Measurements from ENCODE around the gene TRIM10.
"Not testable (repeated sequence)": the region's sequence is repeated elsewhere in the genome, so short reads cannot be mapped to it uniquely, and the experiment has no call there.

The TRIM10 gene

DNA sequence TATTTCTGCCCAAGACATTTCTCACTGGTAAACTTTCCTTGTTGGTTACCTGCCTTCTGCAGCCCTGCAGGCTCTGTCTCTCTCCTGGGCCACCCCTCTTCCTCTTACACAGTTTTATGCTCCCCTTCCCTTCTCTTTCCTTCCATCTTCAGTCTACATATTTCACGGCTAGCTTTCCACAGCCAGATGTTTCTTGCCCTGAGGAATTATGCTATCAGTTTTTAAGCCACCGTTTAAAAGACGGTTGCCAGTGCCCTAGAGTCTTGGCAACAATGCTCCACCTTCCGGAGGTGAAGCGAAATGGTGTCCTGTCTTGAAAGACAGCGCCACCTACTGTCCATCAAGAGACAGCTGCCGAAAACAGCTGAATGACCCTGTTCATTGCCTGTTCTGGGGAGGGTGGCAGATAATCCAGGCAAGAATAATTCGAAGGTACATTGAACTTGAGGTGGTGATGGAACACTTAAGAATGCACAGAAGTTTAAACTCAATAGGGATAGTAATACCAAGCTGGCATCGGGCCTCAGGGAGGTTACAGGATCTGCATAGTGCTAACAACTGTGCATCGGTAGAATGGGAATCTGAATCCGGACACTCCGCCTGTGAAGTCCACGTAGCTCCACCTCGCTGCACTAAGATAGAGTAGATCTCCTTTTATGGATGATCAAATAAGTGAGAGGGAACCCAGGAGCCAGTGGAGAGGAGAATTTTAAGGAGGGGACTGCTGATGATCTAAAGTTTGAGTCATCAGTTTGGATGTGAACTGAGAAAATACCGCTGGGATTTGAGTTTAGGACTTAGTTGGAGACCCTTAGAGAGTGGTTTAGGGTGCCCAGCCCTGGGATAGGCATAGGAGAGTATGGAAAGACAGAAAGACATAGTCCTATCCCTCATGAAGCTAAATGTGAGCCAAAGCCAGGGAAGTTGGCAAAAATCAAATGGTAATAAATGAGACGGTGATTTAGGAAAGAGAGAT is 29.8 kb downstream of the TRIM10 start:
- Mint-ChIP-seq H3K27me3 (peaks cover 37% of the 10 kb centered on the region), H3K36me3 (no peaks in the 10 kb centered on the region), H3K9me3 (ENCODE audit: low read depth) (no peaks in the 10 kb centered on the region), H3K4me1 (ENCODE audit: low read depth) (peaks cover 9% of the 10 kb centered on the region), H3K27ac (no peak overlapping the region), H3K4me3 (no peak overlapping the region)

DNA sequence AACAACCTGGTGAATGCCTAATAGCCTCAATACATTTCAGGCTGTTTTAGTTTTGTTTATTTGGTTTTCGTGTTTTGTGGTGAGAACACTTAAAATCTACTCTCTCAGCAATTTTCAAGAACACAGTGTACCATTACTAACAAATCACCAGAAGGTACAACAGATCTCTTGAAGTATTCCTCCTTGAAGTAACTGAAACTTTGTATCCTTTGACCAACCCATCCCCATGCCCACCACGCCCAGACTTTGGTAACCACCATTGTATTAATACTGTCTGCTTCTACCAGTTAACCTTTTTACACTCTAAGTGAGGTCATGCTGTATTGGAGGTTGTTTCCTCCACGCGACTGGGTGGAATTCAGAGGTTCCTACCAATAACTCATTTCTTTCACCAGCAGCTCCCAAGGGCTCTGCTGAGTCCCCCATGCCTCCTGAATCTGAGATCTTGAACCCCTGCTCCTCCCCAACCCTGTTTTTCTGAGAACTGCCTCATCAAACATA is 30.8 kb downstream of the TRIM10 start:
- Mint-ChIP-seq H3K9me3 (ENCODE audit: low read depth) (no peaks in the 10 kb centered on the region), H3K4me3 (no peak overlapping the region), H3K4me1 (ENCODE audit: low read depth) (peaks cover 9% of the 10 kb centered on the region), H3K27ac (no peak overlapping the region), H3K27me3 (peaks cover 39% of the 10 kb centered on the region), H3K36me3 (no peaks in the 10 kb centered on the region)

DNA sequence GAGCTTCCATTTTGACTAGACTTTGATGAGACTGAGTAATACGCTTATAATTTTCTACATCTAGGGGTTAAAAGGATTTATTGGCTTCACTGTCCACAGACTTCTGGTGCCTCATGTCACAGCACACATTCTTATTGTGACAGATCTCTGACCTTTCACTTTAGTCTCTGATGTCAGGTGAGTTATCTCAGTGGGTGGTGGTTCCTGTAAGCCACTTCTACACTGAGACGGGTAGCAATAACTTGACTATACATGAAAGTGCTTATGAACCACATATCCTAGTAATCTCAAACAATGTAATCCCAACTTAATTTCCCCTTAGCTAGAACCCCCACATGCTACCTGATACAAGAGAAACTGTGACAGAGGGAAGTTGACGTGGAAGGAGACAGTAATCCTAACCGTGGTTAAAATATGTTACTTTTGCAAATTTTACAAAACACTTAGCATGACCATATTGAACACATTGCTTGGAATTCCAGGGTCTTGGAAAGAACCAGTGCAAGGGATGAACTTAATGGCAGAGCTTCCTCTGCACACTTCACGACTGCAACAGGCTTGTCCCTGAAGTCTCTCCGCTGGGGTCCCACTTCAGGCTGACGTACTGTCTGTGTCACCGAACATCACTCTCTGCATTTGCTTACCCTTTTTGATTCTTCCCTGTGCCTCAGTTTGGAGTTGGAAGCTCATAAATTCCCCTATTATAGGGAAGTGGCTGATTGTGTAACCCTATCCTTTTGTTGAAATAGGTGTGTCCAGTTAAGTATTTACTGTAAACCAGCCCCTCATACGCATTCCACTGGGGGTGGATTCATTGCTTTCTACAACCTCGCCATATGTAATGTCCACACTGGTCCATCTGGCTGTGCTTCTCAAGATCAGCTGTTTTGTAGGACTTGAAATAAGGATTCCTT is 31.5 kb downstream of the TRIM10 start:
- Mint-ChIP-seq H3K27ac (no peak overlapping the region), H3K27me3 (peaks cover 40% of the 10 kb centered on the region), H3K4me3 (no peak overlapping the region), H3K4me1 (ENCODE audit: low read depth) (peaks cover 9% of the 10 kb centered on the region), H3K9me3 (ENCODE audit: low read depth) (no peaks in the 10 kb centered on the region), H3K36me3 (no peaks in the 10 kb centered on the region)

DNA sequence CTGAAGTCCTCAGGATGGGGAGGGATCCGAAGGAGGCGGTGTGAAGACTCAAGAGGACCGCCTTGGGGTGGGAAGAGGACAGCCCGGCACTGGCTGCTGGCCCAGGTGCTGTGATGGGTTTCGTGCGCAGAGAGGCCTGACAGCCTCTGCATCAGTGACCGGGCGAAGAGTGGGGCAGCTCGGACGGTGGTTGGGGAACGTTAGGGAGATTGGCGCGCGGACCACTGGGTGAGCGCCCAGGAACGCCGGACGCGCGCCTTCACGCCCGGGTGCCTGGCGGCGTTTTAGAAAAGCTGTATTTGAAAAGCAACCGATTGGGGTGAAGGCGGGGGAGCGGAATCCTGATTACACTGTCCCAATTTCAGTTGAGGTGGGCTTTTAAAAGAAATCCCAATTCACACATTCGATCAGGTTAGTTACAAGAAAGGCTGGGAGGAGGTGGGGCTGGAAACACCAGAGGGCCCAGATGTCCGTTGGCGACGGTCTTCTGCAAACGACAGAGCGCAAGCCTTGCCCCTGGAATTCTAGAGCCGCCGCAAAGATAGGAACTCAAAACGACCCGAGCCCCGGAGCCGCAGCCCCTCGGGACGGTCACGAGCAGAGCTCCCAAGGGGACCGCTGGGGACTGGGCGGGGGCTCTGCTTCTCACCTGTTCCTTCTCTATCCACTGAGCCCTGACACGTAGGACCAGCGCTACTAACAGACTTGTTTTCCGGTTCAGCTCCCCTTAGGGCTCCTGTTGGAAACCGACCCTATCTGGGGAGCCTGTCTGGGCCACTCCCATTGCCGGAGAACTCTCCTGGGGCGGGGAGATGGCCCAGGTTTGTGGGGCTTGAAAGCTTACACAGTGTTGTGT is 33.5 kb downstream of the TRIM10 start:
- Mint-ChIP-seq H3K4me3 (no peak overlapping the region), H3K27me3 (peaks cover 36% of the 10 kb centered on the region), H3K4me1 (ENCODE audit: low read depth) (peaks cover 9% of the 10 kb centered on the region), H3K9me3 (ENCODE audit: low read depth) (no peaks in the 10 kb centered on the region), H3K36me3 (no peaks in the 10 kb centered on the region), H3K27ac (no peak overlapping the region)

DNA sequence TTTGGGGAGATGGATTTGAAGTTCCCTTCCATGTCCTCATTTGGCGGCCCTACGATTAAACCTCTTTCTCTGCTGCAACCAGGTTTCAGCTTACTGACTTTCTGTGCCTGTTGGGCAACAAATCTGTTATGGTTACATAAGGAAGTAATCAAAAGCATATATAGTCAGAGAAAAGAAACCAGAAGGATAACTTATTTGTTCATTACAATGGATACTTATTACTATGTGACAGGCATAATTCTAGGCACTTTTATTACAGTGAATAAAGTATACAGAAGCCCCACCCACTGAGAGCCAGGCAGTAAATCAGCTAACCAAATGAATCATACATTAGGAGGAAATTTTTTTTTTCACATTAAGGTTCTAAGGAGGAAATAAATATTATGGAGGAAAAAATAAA is 38.5 kb downstream of the TRIM10 start:
- H3K27ac Mint-ChIP-seq: no peak overlapping the region
- H3K4me3 Mint-ChIP-seq: no peak overlapping the region
- peaks cover 17% of the 10 kb centered on the region for H3K27me3 Mint-ChIP-seq
- H3K36me3 Mint-ChIP-seq: peaks cover 3% of the 10 kb centered on the region
- no peaks in the 10 kb centered on the region for H3K4me1 Mint-ChIP-seq (ENCODE audit: low read depth)
- no peaks in the 10 kb centered on the region for H3K9me3 Mint-ChIP-seq (ENCODE audit: low read depth)

DNA sequence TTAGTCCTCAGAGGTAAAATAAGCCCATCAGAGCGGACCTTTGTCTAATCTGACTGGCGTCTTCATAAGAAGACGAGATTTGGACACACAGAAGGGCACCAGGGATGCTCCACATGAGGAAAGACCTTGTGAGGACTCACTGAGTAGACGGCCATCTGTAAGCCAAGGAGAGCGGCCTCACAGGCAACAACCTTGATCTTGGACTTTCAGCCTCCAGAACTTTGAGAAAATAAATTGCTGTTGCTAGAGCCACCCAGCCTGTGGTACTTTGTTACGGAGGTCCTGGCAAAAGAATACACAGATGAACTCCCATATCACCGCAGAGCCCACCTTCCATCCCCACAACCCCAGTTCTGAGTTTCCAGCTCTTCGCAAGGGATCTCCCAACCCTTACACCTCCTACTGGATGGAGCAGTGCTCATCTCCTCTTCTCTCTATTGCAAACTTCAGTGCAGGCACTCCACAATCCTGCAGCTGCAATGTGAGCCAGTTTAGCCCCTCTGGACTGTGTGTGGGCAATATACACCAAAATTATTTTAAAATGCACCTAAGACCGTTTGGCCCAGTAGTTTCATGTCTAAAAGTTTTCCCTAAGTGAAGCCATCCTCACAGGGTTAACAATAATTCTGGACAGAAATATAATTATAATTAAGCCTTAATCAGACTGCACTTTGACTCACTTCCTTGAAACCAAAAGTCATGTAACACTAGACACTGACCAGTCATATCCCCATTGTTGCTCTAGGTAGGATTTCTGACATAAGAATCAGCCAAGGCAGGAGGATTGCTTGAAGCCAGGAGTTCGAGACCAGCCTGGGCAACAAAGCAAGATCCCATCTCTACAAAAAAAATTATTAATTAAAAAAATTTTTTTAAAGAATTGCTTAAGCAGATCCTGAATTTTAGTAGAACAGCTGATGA is 39.3 kb downstream of the TRIM10 start:
- peaks cover 3% of the 10 kb centered on the region for H3K36me3 Mint-ChIP-seq
- peaks cover 19% of the 10 kb centered on the region for H3K27me3 Mint-ChIP-seq
- H3K27ac Mint-ChIP-seq: no peak overlapping the region
- no peaks in the 10 kb centered on the region for H3K9me3 Mint-ChIP-seq (ENCODE audit: low read depth)
- no peaks in the 10 kb centered on the region for H3K4me1 Mint-ChIP-seq (ENCODE audit: low read depth)
- no peak overlapping the region for H3K4me3 Mint-ChIP-seq

DNA sequence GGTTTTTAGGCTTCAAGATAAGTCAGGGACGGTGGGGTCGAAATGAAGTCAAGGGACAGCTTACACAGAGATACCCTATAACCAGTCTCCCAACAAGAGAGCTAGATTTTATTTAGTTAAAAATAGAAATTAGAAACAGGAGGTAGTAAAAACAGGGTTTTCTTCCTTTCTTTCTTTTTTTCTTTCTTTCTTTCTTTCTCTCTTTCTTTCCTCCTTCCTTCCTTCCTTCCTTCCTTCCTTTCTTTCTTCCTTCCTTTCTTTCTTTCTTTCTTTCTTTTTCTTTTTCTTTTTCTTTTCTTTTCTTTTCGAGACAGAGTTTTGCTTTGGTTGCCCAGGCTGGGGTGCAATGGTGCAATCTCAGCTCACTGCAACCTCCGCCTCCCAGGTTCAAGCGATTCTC is 42.3 kb downstream of the TRIM10 start:
- peaks cover 22% of the 10 kb centered on the region for H3K27me3 Mint-ChIP-seq
- not testable (repeated sequence) for H3K27ac Mint-ChIP-seq; H3K4me3 Mint-ChIP-seq; H3K4me1 Mint-ChIP-seq (ENCODE audit: low read depth); H3K36me3 Mint-ChIP-seq; H3K9me3 Mint-ChIP-seq (ENCODE audit: low read depth)

DNA sequence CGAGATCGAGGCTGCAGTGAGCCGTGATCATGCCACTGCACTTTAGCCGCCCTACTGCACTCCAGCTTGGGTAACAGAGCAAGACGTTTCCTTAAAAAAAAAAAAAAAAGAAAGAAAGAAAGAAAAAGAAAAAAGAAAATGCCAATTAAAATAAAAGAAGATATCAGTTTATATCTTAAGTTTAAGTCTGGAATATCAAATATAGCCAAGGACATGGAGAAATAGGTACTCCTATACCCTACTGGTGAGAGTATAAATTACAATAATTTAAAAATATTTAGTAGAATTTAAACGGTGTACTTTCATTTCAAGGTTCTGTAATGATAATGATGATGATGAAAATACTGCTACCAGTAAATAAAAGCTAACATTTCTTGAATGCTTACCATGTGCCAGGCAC is 44.3 kb downstream of the TRIM10 start:
- Mint-ChIP-seq H3K36me3 (peaks cover 3% of the 10 kb centered on the region), H3K4me3 (no peak overlapping the region), H3K9me3 (ENCODE audit: low read depth) (no peaks in the 10 kb centered on the region), H3K4me1 (ENCODE audit: low read depth) (peaks cover 6% of the 10 kb centered on the region), H3K27ac (no peak overlapping the region), H3K27me3 (peaks cover 26% of the 10 kb centered on the region)

DNA sequence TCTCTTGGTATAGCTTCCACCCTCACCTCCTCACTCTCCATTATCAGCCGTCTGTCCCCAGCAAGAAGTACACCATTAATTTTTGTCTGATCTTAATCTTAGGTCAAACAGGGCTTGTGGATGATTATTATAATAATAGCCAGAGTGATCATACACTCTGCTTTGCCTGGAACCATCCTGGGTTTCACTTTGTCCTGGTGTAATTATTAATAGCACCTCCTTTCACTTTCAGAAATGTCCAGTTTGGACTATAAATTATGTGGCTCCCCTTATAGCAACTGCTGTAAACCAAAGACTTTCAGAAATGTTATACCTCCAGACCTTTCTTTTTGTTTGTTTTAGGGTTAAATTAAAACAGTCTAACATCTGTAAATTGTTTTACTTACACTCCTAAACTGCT is 47.2 kb downstream of the TRIM10 start:
- Mint-ChIP-seq H3K27me3 (peaks cover 38% of the 10 kb centered on the region), H3K9me3 (ENCODE audit: low read depth) (no peaks in the 10 kb centered on the region), H3K4me1 (ENCODE audit: low read depth) (peaks cover 6% of the 10 kb centered on the region), H3K4me3 (no peak overlapping the region), H3K27ac (no peak overlapping the region), H3K36me3 (no peaks in the 10 kb centered on the region)

DNA sequence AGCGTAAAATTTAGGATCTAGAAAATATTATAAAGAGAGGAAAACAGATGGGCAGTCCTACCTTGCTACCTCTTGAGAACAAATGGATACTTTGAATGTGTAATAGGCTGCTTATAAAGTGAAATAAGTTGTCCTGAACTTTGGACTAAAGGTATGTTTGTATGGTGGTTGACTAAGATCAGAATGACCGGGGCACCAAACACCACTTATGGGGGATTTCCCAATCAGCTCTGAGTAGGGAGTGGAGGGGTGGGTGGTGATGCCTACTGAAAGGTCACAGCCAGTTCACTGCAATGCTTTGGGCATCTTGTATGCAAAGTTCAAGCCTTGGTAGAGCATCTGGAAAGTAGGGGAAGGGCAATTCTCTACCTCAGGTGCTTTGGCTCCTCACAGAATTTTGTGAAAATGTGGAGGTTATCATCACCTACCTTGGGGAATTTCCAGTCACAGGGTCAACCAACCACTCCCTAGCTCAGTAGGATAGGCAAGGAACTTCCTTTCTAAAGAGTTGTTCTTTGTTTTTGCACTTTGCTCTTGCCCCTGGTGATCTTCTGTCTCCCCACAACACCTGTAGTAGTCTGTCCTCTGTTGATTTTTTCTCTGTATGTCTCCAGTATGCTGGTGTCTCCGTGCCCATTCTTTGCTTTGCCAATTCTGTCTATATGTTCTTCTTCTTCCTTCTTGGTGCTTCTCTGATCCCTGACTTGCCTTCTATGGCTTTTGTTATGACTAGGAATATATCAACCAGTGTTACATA is 47.8 kb downstream of the TRIM10 start, which contains the start of gene TRIM31:
Gene TRIM31 (minus strand): TSS at position 88 of the 757 bp plus-strand sequence. CDS start 285 bp downstream, outside the sequence.
- Mint-ChIP-seq H3K4me1 (ENCODE audit: low read depth) (peaks cover 6% of the 10 kb centered on the region), H3K36me3 (no peaks in the 10 kb centered on the region), H3K27me3 (peaks cover 41% of the 10 kb centered on the region), H3K27ac (no peak within 1 kb of the TSS), H3K4me3 (no peak within 1 kb of the TSS), H3K9me3 (ENCODE audit: low read depth) (no peaks in the 10 kb centered on the region)

DNA sequence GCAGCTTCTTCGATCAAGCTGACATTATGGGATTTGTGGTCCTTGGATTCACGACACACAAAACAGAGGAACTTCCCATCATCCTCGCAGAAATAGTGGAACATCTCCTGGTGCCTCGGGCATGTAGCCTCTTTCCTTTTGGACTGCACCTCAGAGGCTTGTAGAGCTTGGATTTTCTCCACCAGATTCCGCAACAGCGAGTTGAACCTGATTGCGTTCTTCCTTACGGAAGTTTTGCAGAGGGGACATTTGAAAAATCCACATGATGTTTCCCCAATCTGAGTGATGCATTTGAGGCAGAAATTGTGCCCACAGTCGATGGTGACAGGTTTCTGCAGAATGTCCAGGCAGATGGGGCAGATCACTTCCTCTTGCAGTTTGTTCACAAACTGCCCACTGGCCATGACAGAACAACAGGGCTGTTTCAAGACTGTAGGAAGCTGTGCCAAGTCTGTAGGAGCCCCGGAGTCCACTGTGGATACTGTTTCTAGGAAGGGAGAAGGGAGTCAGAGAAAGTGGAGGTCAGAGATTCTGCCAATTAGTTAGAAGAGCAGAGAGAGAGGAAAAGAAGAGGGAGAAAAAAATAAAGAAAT is 48.5 kb downstream of the TRIM10 start:
- no peaks in the 10 kb centered on the region for H3K9me3 Mint-ChIP-seq (ENCODE audit: low read depth)
- H3K27me3 Mint-ChIP-seq: peaks cover 44% of the 10 kb centered on the region
- H3K36me3 Mint-ChIP-seq: no peaks in the 10 kb centered on the region
- peaks cover 6% of the 10 kb centered on the region for H3K4me1 Mint-ChIP-seq (ENCODE audit: low read depth)
- no peak overlapping the region for H3K4me3 Mint-ChIP-seq
- H3K27ac Mint-ChIP-seq: no peak overlapping the region

DNA sequence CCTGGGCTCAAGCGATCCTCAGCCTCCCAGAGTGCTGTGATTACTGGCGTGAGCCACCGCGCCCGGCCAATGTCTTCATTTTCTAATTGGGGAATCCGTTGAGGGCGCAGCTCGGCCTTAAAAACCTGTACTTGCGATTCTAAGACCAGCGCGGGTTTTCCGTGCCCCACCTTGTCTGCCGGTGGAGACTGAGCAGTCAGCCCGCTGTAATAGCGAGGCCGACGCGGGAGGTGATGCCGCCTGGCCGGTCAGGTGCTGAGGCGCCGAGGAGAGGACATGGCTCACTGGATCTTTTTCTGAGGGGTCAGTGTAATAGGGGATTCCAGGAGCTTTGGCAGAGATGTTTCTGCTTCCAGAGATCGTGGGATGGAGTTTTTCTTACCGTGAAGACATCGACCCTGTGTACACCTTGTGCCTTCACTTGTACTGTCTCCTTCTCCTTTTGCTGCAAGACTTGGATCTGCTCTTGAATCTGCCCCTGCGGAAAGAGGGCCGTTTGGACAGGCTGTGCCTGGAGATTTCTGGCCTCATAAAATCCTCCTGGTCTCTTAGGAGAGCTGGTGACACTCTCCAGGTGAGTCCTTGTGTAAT is 49.6 kb downstream of the TRIM10 start:
- Mint-ChIP-seq H3K27me3 (peaks cover 45% of the 10 kb centered on the region), H3K27ac (no peak overlapping the region), H3K4me3 (no peak overlapping the region), H3K9me3 (ENCODE audit: low read depth) (no peaks in the 10 kb centered on the region), H3K4me1 (ENCODE audit: low read depth) (peaks cover 6% of the 10 kb centered on the region), H3K36me3 (no peaks in the 10 kb centered on the region)

Measured in activated naive CD8-positive, alpha-beta T cell (primary cell).